HT-29 (cell line): Measurements from ENCODE around the gene CHRM3. TPM values are rescaled to one million over a fixed set of nuclear protein-coding genes. Genes with fewer than 3 reads are reported as not detected.

Experiments used
- DNase-seq: peaks from one replicate; pipeline ENCODE4 v3.0.0-alpha.2; 2015; ENCODE audit warnings: low spot score
- total RNA-seq: library from RNA; depleted of rRNA; stranded (reverse); fragments of >200 nt; shearing (Covaris generic); gene quantifications from 2 replicates; pipeline ENCODE4 v1.2.3, GENCODE V29; 2014

The CHRM3 gene
- total RNA-seq, 1 experiment from 2014 or later: 10.2 TPM

DNA sequence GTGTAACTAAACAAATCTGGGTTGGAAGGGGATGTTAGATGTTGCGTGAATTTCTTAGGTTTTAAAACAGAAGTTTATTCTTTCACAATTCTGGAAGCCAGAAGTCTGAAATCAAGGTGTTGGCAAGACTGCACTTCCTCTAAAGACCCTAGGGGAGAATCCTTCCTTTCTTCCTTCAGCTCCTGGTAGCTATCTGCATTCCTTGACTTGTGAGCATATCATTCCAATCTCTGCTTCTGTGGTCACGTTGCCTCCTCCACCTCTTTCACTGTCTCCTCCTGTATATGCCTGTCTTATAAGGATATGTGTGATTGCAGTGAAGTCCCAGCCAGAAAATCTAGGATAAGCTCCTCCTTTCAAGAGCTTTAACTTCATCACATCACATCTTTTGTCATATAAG lies 7.7 kb downstream of the CHRM3 start:
- DNase-seq: no peak

DNA sequence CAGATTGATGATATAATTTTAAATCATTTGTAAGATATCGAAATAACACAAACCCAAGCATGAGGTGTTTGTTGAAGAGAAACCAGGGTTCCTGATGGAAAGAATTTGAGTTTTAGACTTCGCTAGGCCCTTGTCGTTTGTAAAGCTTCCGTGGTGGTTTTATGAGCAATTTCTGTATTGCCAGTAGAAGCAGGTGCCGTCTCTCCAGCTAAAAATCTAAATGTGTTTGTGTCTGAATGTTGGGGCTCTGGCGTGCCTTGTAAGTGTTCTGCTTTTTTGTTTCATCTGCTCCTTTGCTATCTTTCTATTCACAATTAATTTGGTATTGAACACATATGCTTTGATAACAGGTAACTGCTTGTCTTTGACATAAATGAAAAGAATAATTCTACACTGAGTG lies 27.5 kb downstream of the CHRM3 start:
- no peak for DNase-seq

DNA sequence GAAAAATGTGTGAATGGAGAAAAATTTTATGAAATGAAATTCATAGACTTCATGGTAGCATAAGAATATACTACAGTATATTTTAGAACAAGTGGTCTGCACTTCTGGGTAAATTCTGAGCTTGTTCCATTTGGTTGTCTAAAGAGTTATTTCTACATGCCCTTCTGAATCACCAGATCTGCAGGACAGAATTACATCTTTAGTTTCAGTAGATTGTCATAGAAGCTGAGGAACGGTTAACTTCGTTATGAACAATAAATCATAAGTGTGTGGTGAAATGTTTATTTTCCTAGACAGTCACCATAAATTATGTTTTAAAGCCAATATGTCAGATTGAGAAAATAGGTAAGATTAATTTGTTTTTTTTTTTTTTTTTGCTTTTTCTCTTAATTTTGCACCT lies 30.9 kb downstream of the CHRM3 start:
- no peak for DNase-seq

DNA sequence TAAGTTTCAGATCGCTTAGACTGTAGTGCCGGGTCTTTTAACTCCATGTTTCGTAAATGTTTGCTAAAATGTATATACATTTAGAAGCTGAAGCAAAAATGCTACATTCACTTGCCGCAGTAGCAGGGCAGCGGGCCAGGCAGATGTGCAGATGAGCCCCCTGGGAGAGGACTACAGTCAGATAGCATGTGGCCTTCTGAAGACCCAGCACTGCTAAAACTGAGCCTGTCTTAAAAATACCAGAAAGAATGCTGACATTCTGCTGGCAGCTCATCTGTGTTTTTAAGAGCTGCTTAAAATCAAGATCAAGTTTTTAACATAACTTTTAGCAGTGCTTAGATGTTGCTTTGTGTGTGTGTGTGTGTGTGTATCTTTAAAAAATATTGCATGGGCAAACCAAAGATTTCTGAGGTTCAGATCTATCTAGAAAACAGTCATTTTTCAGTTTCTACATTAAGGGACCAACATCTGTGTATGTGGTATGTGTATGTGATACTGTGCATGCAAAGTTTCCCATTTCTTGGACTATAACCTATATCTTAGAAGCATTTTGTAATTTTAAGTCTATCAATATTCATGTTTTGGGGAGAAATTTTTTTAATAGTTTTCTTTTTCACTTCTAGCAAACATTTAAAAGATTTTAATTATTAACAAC lies 31.7 kb downstream of the CHRM3 start:
- no peak for DNase-seq

DNA sequence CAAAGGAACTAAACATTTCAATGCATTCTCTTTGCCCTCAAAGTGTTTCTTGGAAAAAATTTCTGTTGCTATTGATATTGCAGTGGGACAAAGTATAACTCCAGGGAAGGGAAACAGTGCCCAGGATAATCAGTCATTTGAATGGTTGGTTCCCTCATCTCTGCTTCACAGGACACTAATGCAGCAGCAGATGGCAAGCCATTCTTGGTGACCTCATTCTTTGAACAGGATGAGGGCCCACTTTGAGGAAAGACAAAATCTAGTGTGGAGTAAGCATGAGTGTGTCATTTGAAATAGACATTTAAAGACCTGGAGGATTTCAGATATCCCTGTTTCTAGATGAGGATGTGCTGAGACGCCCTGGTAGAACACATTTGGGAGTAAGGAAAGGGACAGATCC lies 32.3 kb downstream of the CHRM3 start:
- DNase-seq: no peak

DNA sequence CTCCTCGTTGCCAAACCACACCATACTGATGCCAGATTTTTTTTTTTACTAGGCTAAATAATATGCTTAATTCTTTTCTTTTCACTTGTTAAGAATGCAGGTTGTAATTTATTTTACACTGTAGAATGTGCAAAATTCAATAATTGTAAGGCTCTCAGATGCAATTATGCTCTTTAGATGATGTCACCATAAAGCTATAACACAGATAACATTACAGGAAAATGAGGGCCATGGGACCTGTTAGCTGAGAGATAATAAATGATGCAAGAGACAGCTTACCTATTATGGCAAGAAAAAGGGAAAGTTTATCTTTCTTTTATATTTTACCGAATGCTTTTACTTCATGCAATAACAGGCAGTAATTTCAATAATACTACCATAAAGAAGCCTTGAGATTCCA lies 35.4 kb downstream of the CHRM3 start:
- no peak for DNase-seq

DNA sequence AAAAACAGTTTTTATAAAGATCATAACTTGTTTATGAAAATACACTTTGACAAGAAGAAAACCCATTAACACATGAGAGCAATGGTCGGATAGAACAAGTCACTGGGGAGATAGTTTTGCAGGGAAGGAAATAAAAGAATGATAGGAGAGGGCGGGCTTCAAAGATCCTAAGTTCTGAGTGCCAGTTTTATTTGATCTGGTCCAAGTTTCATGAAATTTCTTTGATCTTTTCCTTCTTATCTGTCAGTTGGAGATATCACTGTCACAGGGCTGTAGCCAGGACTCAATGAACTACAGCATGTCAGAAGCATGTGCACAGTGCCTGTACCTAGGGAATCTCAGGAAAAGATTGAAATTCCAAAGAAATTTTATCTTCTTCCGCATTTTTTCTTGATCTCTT lies 36.5 kb downstream of the CHRM3 start:
- no peak for DNase-seq

DNA sequence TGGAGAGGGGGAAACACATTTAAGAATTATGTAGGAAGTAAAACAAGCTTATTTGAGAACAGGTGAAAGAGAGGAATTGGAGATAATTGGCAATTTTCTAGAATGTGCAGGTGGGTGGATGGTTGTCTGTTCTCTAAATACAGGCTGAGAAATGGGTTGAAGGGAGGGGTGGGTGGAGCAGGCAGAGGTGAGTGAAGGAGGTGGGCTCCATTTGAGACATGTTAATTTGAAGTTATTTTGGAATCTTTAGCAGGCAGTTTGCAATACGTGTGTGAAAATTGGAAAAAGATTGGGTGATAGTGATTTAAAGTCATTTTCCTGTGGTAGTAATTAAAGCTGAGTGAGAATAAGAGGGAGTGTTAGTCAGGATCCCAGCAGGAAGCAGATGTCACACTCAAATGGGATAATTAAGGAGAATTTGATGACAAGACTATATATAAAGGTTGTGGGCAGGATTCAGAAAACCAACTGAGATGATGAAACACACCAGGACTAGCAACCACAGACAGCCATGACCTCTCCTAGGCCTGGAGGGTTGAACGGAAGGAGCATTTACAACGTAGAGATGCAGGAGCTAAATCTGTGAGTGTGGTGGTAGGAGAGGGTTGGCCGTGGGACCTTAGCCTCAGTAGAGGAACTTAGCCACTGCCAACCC lies 40.6 kb downstream of the CHRM3 start:
- DNase-seq: no peak

DNA sequence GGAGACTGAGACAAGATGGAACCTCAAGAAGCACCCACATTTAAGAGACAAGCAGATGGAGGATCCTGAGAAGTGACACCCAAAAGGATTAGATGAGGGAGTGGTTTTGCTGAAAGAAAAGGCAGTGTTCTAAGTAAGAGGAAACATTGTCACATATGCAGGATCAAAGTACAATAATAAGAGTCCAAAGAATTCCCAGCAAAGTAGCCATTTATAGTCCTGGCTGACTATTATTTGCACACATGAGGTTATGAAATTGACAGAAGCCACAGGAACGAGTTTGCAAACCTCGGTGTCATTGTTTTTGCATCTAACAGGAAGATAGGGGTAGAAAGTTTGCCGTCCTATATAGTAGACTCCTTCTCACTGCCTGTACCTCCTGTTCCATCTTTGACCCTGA lies 41.3 kb downstream of the CHRM3 start:
- no peak for DNase-seq

DNA sequence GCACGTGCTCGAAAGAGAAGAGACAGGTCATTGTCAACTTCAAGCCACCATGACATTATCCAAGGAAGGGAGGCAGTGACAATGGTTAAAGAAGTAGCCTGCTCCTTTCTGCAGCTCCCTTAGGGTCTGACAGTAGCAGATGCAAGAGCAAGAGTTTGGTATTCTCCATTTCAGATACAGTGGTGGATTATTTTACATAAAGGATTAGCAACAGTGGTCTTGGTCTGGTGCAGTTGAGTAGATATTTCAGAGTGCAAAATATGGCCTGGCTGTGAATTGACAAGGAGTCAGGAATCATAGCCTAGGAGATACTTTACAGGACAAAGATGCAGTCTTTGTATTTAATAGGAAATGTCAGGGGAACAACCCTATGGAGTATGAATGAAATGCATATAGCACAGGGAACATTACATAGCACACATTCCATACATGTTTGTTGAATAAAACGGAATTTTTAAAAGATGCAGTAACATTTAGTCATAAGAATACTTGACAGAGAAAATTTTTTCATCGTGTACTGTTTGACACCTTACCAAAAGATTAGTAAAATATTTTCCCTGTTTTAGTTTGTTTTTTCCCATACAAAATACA lies 41.8 kb downstream of the CHRM3 start:
- DNase-seq: no peak

DNA sequence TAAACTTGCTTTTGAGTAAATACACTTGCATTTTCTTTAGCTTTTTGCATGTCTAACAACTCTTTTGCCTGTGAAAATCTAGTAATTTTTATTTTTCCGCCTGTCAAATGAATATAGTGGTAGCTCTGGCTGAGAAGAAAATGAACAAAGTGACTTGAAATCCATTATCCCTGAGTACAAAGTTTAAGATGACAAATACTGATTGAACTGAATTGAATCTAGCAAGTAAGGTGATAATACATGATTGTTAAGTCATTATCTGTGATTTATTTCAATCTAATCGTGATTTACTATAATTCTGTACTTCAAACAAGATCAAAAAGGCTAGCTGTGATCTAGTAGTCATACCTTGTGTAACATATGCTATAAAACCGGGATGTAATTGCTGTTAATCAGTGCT lies 42.8 kb downstream of the CHRM3 start:
- DNase-seq: no peak

DNA sequence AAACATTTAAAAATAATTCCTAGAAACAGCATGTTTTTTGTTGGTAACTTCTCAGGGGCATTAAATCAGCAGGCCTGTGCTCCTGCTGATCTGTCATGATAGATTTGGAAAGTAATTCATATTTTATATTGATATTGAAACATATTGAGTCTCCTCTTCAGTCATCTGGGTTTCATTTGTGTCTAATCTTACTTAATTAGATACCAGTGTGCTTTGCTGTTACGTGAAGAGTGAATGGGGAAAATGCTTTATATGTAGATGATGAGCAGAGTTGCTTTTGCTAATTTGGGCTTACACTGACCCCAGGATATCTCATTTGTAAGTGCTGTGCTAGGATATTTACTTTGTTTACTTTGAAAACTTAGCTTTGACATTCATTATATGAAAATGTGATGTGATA lies 45.9 kb downstream of the CHRM3 start:
- DNase-seq: no peak

DNA sequence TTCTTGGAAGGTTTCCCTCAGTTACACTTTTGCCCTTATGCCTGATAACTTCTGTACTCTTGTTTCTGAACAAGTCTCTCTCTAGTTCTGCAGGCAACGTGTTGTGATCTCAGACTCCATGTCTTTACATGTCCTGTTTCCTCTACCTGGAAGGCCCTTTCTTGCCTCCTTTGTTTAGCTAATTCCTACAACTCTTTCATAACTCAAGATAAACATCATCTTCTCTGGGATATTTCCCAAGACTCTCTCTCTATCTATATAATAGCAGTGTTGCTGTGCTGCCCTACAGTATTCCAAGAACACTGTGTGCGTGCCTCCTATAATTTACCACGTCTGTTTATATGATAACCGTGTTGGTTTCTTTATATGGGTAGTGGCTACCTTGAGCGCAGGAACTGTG lies 47.8 kb downstream of the CHRM3 start:
- no peak for DNase-seq
